Measurements from ENCODE around the gene OR8D1. TPM values are rescaled to one million over a fixed set of nuclear protein-coding genes. Genes with fewer than 3 reads are reported as not detected.

Gene OR8D1
- total and polyA plus RNA-seq, 7 experiments from 2014 or later, result not detected

DNA sequence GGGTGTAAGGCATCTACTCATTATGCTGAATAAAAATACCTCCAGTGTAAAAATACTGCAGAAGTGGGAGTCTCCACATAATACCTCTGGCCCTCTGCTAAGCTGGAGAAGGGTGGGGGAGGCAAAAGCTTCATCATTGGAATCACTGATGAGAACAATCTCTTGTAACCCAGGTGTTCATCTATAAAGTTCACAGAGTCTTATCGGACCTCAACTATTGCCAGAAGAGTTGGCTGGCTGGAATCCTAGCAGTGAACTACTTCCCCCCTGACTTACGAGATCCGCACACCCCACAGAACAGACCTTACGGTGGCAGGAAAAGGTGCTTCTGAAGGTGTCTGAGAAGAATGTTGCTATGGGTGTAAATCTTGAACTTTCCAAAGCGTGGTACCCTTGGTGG is 2.5 kb downstream of the OR8D1 start:
- intact Hi-C loops (cut with micrococcal nuclease), result no loop called here
- no peaks in the 10 kb centered on the region for H3K36me3 Mint-ChIP-seq
- no peaks in the 10 kb centered on the region for H3K36me3 ChIP-seq (ENCODE audit: control insufficient read depth in 2 of 3, insufficient read depth in 3 of 3, low read length in 3 of 3)

DNA sequence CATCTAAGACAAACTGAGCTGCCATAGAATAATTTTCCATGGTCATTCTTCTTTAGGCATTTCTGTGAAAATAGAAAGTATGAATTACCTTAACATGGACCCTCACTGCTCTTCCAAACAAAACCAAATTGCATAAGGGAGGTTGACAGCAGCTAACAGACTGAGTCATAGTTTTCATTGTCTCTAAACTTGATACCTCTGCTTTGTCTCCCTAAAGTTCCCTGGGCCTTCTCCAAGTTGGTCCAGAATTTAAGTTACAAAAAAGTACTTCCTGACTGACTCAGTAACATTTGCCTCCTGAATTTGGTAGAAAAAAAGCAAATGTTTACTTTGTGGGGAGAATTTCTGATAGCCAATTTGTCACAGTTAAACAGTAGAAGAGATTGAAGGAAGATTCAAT is 3.0 kb downstream of the OR8D1 start:
- Mint-ChIP-seq H3K36me3 (no peaks in the 10 kb centered on the region), H3K9me3 (no peaks in the 10 kb centered on the region), H3K27ac (no peak overlapping the region), H3K27me3 (peaks cover 0 to 16% (median 14%) of the 10 kb centered on the region in 5 donors), H3K4me3 (no peak overlapping the region), H3K4me1 (no peaks in the 10 kb centered on the region)
- H3K9me3 ChIP-seq (ENCODE audit: control insufficient read depth in 2 of 3, low read length in 3 of 3), result no peaks in the 10 kb centered on the region
- H3K4me1 ChIP-seq (ENCODE audit: control insufficient read depth in 2 of 2, insufficient read depth in 2 of 2, low read length in 2 of 2), result no peaks in the 10 kb centered on the region
- H3K36me3 ChIP-seq (ENCODE audit: control insufficient read depth in 2 of 3, insufficient read depth in 3 of 3, low read length in 3 of 3), result no peaks in the 10 kb centered on the region
- intact Hi-C loops (cut with micrococcal nuclease), result no loop called here
- no peak for DNase-seq
- CTCF ChIA-PET, result no interaction called here
- no peak for ATAC-seq
- no peak overlapping the region for H3K4me3 ChIP-seq (ENCODE audit: low read length)
- no peaks in the 10 kb centered on the region for H3K27me3 ChIP-seq (ENCODE audit: control insufficient read depth in 2 of 2, insufficient read depth in 2 of 2, low read length in 2 of 2)
- no peak overlapping the region for H3K27ac ChIP-seq (ENCODE audit: low read depth, low read length)
- POLR2A ChIA-PET, result no interaction called here

More for the DNA sequence above, 2.5 kb downstream of the OR8D1 start:
- no peak overlapping the region for H3K27ac Mint-ChIP-seq
- H3K9me3 Mint-ChIP-seq, result no peaks in the 10 kb centered on the region
- POLR2A ChIA-PET, result no interaction called here
- peaks cover 0 to 16% (median 14%) of the 10 kb centered on the region in 5 donors for H3K27me3 Mint-ChIP-seq
- no peak overlapping the region for H3K4me3 ChIP-seq (ENCODE audit: low read length)
- no peaks in the 10 kb centered on the region for H3K9me3 ChIP-seq (ENCODE audit: control insufficient read depth in 2 of 3, low read length in 3 of 3)
- H3K27ac ChIP-seq (ENCODE audit: low read depth, low read length), result no peak overlapping the region
- DNase-seq, result no peak
- H3K4me3 Mint-ChIP-seq, result no peak overlapping the region
- no peaks in the 10 kb centered on the region for H3K4me1 ChIP-seq (ENCODE audit: control insufficient read depth in 2 of 2, insufficient read depth in 2 of 2, low read length in 2 of 2)
- CTCF ChIA-PET, result no interaction called here
- no peaks in the 10 kb centered on the region for H3K4me1 Mint-ChIP-seq
- H3K27me3 ChIP-seq (ENCODE audit: control insufficient read depth in 2 of 2, insufficient read depth in 2 of 2, low read length in 2 of 2), result no peaks in the 10 kb centered on the region
- ATAC-seq, result no peak

GRCh38 chr11:124307093-124307492 is 6.7 kb downstream of the OR8D1 start:
- H3K36me3 Mint-ChIP-seq, result no peaks in the 10 kb centered on the region
- Histone ChIP-seq H3K27ac (ENCODE audit: low read depth, low read length) (no peak overlapping the region), H3K9me3 (ENCODE audit: control insufficient read depth in 2 of 3, low read length in 3 of 3) (no peaks in the 10 kb centered on the region), H3K27me3 (ENCODE audit: control insufficient read depth in 2 of 2, insufficient read depth in 2 of 2, low read length in 2 of 2) (no peaks in the 10 kb centered on the region), H3K36me3 (ENCODE audit: control insufficient read depth in 2 of 3, insufficient read depth in 3 of 3, low read length in 3 of 3) (no peaks in the 10 kb centered on the region), H3K4me1 (ENCODE audit: control insufficient read depth in 2 of 2, insufficient read depth in 2 of 2, low read length in 2 of 2) (no peaks in the 10 kb centered on the region), H3K4me3 (ENCODE audit: low read length) (no peak overlapping the region)
- ATAC-seq, result no peak
- POLR2A ChIA-PET, result no interaction called here
- DNase-seq, result no peak
- no peaks in the 10 kb centered on the region for H3K9me3 Mint-ChIP-seq
- H3K4me1 Mint-ChIP-seq, result no peaks in the 10 kb centered on the region
- intact Hi-C loops (cut with micrococcal nuclease), result no loop called here
- CTCF ChIA-PET, result no interaction called here
- H3K27ac Mint-ChIP-seq, result no peak overlapping the region
- H3K27me3 Mint-ChIP-seq, result peaks cover 0 to 27% (median 13%) of the 10 kb centered on the region in 5 donors
- H3K4me3 Mint-ChIP-seq, result no peak overlapping the region

GRCh38 chr11:124302347-124303125 is 11.2 kb downstream of the OR8D1 start:
- H3K27ac ChIP-seq (ENCODE audit: low read depth, low read length), result no peak overlapping the region
- ATAC-seq (no peak), DNase-seq (no peak)
- H3K4me3 ChIP-seq (ENCODE audit: low read length), result no peak overlapping the region
- H3K36me3 Mint-ChIP-seq, result no peaks in the 10 kb centered on the region
- H3K27me3 Mint-ChIP-seq, result peaks cover 0 to 20% (median 5%) of the 10 kb centered on the region in 5 donors
- no peaks in the 10 kb centered on the region for H3K4me1 Mint-ChIP-seq
- ChIA-PET CTCF (no interaction called here), POLR2A (no interaction called here)
- H3K9me3 Mint-ChIP-seq, result peaks cover 0 to 8% (median 0%) of the 10 kb centered on the region in 11 donors
- intact Hi-C loops (cut with micrococcal nuclease), result no loop called here
- no peaks in the 10 kb centered on the region for H3K4me1 ChIP-seq (ENCODE audit: control insufficient read depth in 2 of 2, insufficient read depth in 2 of 2, low read length in 2 of 2)
- no peaks in the 10 kb centered on the region for H3K9me3 ChIP-seq (ENCODE audit: control insufficient read depth in 2 of 3, low read length in 3 of 3)
- H3K36me3 ChIP-seq (ENCODE audit: control insufficient read depth in 2 of 3, insufficient read depth in 3 of 3, low read length in 3 of 3), result no peaks in the 10 kb centered on the region
- no peak overlapping the region for H3K4me3 Mint-ChIP-seq
- no peaks in the 10 kb centered on the region for H3K27me3 ChIP-seq (ENCODE audit: control insufficient read depth in 2 of 2, insufficient read depth in 2 of 2, low read length in 2 of 2)
- no peak overlapping the region for H3K27ac Mint-ChIP-seq

GRCh38 chr11:124301548-124301947 is 12.2 kb downstream of the OR8D1 start:
- Histone ChIP-seq H3K4me3 (ENCODE audit: low read length) (no peak overlapping the region), H3K27me3 (ENCODE audit: control insufficient read depth in 2 of 2, insufficient read depth in 2 of 2, low read length in 2 of 2) (no peaks in the 10 kb centered on the region), H3K9me3 (ENCODE audit: control insufficient read depth in 2 of 3, low read length in 3 of 3) (no peaks in the 10 kb centered on the region), H3K4me1 (ENCODE audit: control insufficient read depth in 2 of 2, insufficient read depth in 2 of 2, low read length in 2 of 2) (no peaks in the 10 kb centered on the region), H3K36me3 (ENCODE audit: control insufficient read depth in 2 of 3, insufficient read depth in 3 of 3, low read length in 3 of 3) (no peaks in the 10 kb centered on the region), H3K27ac (ENCODE audit: low read depth, low read length) (no peak overlapping the region)
- H3K9me3 Mint-ChIP-seq, result peaks cover 0 to 8% (median 0%) of the 10 kb centered on the region in 11 donors
- DNase-seq, result no peak
- no peaks in the 10 kb centered on the region for H3K36me3 Mint-ChIP-seq
- ATAC-seq, result no peak
- intact Hi-C loops (cut with micrococcal nuclease), result no loop called here
- H3K27ac Mint-ChIP-seq, result no peak overlapping the region
- ChIA-PET POLR2A (no interaction called here), CTCF (no interaction called here)
- H3K4me3 Mint-ChIP-seq, result no peak overlapping the region
- H3K4me1 Mint-ChIP-seq, result no peaks in the 10 kb centered on the region
- H3K27me3 Mint-ChIP-seq, result peaks cover 0 to 16% (median 2%) of the 10 kb centered on the region in 5 donors

DNA sequence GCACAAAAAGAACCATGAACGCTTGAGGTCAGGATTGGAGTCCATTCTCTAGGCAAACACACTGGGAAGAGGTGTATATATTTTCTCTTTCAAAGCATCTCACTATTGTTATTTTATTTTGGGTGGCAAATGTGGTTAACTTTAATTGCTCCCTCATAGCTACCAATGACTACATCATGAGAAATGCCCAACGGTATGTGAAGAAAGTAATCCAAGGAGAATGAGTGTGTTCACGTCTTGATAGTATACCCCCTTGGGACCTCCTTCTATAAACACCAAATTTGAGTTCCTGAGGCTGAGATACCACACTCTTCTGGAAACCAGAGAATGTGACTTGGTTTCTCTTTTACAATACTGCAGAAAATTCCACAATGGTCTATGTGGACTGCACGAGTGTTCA is 15.8 kb downstream of the OR8D1 start:
- Mint-ChIP-seq H3K36me3 (no peaks in the 10 kb centered on the region), H3K4me1 (no peaks in the 10 kb centered on the region), H3K9me3 (peaks cover 0 to 8% (median 0%) of the 10 kb centered on the region in 11 donors), H3K27me3 (peaks cover 0 to 13% (median 0%) of the 10 kb centered on the region in 5 donors), H3K27ac (no peak overlapping the region), H3K4me3 (no peak overlapping the region)
- intact Hi-C loops (cut with micrococcal nuclease), result no loop called here
- Histone ChIP-seq H3K4me3 (ENCODE audit: low read length) (no peak overlapping the region), H3K27ac (ENCODE audit: low read depth, low read length) (no peak overlapping the region), H3K9me3 (ENCODE audit: control insufficient read depth in 2 of 3, low read length in 3 of 3) (no peaks in the 10 kb centered on the region), H3K27me3 (ENCODE audit: control insufficient read depth in 2 of 2, insufficient read depth in 2 of 2, low read length in 2 of 2) (no peaks in the 10 kb centered on the region), H3K36me3 (ENCODE audit: control insufficient read depth in 2 of 3, insufficient read depth in 3 of 3, low read length in 3 of 3) (no peaks in the 10 kb centered on the region), H3K4me1 (ENCODE audit: control insufficient read depth in 2 of 2, insufficient read depth in 2 of 2, low read length in 2 of 2) (no peaks in the 10 kb centered on the region)
- CTCF ChIA-PET, result no interaction called here
- POLR2A ChIA-PET, result no interaction called here
- DNase-seq (no peak), ATAC-seq (no peak)

DNA sequence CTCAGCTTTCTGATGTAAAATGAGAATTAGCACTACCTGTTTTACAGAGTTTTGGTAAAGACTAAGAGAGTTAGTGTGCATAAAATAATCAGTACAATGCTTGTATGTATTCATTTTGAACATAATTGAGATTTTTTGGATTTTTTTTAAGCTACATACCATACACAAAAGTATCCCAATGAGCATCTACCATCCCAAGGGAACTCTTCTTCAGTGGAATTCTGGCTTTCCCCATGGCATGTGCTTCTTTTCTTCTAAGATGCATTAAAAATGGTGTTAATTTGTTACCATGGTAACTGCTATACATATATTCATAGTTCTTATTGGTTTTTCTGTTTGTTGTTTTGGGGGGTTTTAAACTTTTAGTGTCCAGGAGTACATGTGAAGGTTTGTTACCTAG is 17.7 kb downstream of the OR8D1 start:
- Histone ChIP-seq H3K27ac (ENCODE audit: low read depth, low read length) (no peak overlapping the region), H3K36me3 (ENCODE audit: control insufficient read depth in 2 of 3, insufficient read depth in 3 of 3, low read length in 3 of 3) (no peaks in the 10 kb centered on the region), H3K27me3 (ENCODE audit: control insufficient read depth in 2 of 2, insufficient read depth in 2 of 2, low read length in 2 of 2) (no peaks in the 10 kb centered on the region), H3K4me1 (ENCODE audit: control insufficient read depth in 2 of 2, insufficient read depth in 2 of 2, low read length in 2 of 2) (no peaks in the 10 kb centered on the region), H3K9me3 (ENCODE audit: control insufficient read depth in 2 of 3, low read length in 3 of 3) (no peaks in the 10 kb centered on the region), H3K4me3 (ENCODE audit: low read length) (no peak overlapping the region)
- Mint-ChIP-seq H3K27ac (no peak overlapping the region), H3K27me3 (peaks cover 0 to 20% (median 6%) of the 10 kb centered on the region in 5 donors), H3K9me3 (peaks cover 0 to 14% (median 0%) of the 10 kb centered on the region in 11 donors), H3K4me3 (no peak overlapping the region), H3K36me3 (no peaks in the 10 kb centered on the region), H3K4me1 (no peaks in the 10 kb centered on the region)
- POLR2A ChIA-PET, result no interaction called here
- CTCF ChIA-PET, result no interaction called here
- intact Hi-C loops (cut with micrococcal nuclease), result no loop called here
- DNase-seq, result no peak
- ATAC-seq, result no peak

Data from naive thymus-derived CD4-positive, alpha-beta T cell (primary cell).